Neuronal stem cell (in vitro differentiated cells): ENCODE measurements around the gene VPS39.

Experiments used
- DNase-seq: peaks from one replicate; pipeline ENCODE4 v3.0.0-alpha.2; 2013; ENCODE audit warnings: low spot score
- H2AFZ ChIP-seq: one replicate; pipeline ENCODE4 v1.6.1; 2013; ENCODE audit warnings: mild to moderate bottlenecking, low read length, inconsistent platforms
- H2AK5ac ChIP-seq: 2 replicates; pipeline ENCODE4 v1.6.1; 2013; ENCODE audit warnings: low read depth, mild to moderate bottlenecking, inconsistent platforms, low read length, moderate library complexity, mixed read lengths
- H2BK120ac ChIP-seq: 2 replicates; pipeline ENCODE4 v1.6.1; 2013; ENCODE audit warnings: low read depth, mild to moderate bottlenecking, inconsistent platforms, low read length, moderate library complexity, mixed read lengths
- H2BK12ac ChIP-seq: one replicate; pipeline ENCODE4 v1.6.1; 2013; ENCODE audit warnings: low read length, inconsistent platforms
- H2BK15ac ChIP-seq: 2 replicates; pipeline ENCODE4 v1.6.1; 2013; ENCODE audit warnings: mild to moderate bottlenecking, low read length, inconsistent platforms, mixed read lengths
- H2BK5ac ChIP-seq: one replicate; pipeline ENCODE4 v1.6.1; 2013; ENCODE audit warnings: inconsistent platforms, mild to moderate bottlenecking, low read length, moderate library complexity
- H3K14ac ChIP-seq: one replicate; pipeline ENCODE4 v1.6.1; 2013; ENCODE audit warnings: low read length, inconsistent platforms
- H3K18ac ChIP-seq: 2 replicates; pipeline ENCODE4 v1.6.1; 2013; ENCODE audit warnings: low read length, inconsistent platforms
- H3K23ac ChIP-seq: 2 replicates; pipeline ENCODE4 v1.6.1; 2013; ENCODE audit warnings: low read depth, mild to moderate bottlenecking, mixed read lengths, low read length, inconsistent platforms; ENCODE audit not compliant: poor library complexity
- H3K27ac ChIP-seq: replicated peaks from 3 replicates; pipeline ENCODE4 v1.5.1; 2013; ENCODE audit warnings: low read length, inconsistent platforms
- H3K27me3 ChIP-seq, 3 experiments: 2 replicates each; pipeline ENCODE4 v1.6.1; 2013; ENCODE audit warnings: low read length in 3 of 3, mild to moderate bottlenecking in 2 of 3, inconsistent platforms in 1 of 3, low read depth in 1 of 3, mixed read lengths in 1 of 3, moderate library complexity in 1 of 3; ENCODE audit not compliant: control insufficient read depth in 3 of 3, insufficient read depth in 3 of 3
- H3K36me3 ChIP-seq, 2 donors: replicated peaks in 1 of 2; 2 replicates each; pipeline ENCODE4 v1.6.1; 2013; ENCODE audit warnings: low read length in 2 of 2; ENCODE audit not compliant: control insufficient read depth in 2 of 2, insufficient read depth in 2 of 2
- H3K4ac ChIP-seq: 2 replicates; pipeline ENCODE4 v1.6.1; 2013; ENCODE audit warnings: inconsistent platforms, mild to moderate bottlenecking, low read length, moderate library complexity
- H3K4me1 ChIP-seq, 2 donors: 1 replicate in 1 of 2; 2 replicates in 1 of 2; pipeline ENCODE4 v1.6.1; 2013; ENCODE audit warnings: low read length in 2 of 2, low read depth in 1 of 2; ENCODE audit not compliant: control insufficient read depth in 2 of 2, insufficient read depth in 1 of 2
- H3K4me2 ChIP-seq: one replicate; pipeline ENCODE4 v1.6.1; 2013; ENCODE audit warnings: mild to moderate bottlenecking, low read length, inconsistent platforms; ENCODE audit not compliant: insufficient read depth, poor library complexity, severe bottlenecking
- H3K4me3 ChIP-seq, 2 donors: 2 replicates each; pipeline ENCODE4 v1.5.1; 2013; ENCODE audit warnings: low read length in 2 of 2, mild to moderate bottlenecking in 2 of 2, inconsistent platforms in 1 of 2, moderate library complexity in 1 of 2
- H3K79me1 ChIP-seq: one replicate; pipeline ENCODE4 v1.6.1; 2013; ENCODE audit warnings: low read depth, mild to moderate bottlenecking, inconsistent platforms, low read length, moderate library complexity
- H3K9ac ChIP-seq: one replicate; pipeline ENCODE4 v1.6.1; 2013; ENCODE audit warnings: mild to moderate bottlenecking, low read depth, low read length, inconsistent platforms; ENCODE audit not compliant: poor library complexity
- H3K9me3 ChIP-seq, 2 donors: replicated peaks in 1 of 2; 2 replicates each; pipeline versions ENCODE3 to v1.6.1; 2013; ENCODE audit warnings: low read length in 2 of 2, mild to moderate bottlenecking in 2 of 2, inconsistent platforms in 1 of 2, low read depth in 1 of 2, mixed read lengths in 1 of 2, moderate library complexity in 1 of 2; ENCODE audit not compliant: control insufficient read depth in 2 of 2, insufficient read depth in 1 of 2
- H4K8ac ChIP-seq: one replicate; pipeline ENCODE4 v1.6.1; 2013; ENCODE audit warnings: low read depth, mild to moderate bottlenecking, inconsistent platforms, low read length, moderate library complexity
- H4K91ac ChIP-seq: one replicate; pipeline ENCODE4 v1.6.1; 2013; ENCODE audit warnings: low read length, low read depth, mild to moderate bottlenecking, inconsistent platforms; ENCODE audit not compliant: poor library complexity
- WGBS, 2 donors: extraction: QIAGEN DNeasy Blood & Tissue Kit; methylation state at CpG; one replicate each; pipeline ENCODE4 v1.1.7; 2013; ENCODE audit warnings: missing lambda C conversion rate in 2 of 2, mixed read lengths in 1 of 2; ENCODE audit not compliant: insufficient read length in 2 of 2, insufficient replicate concordance in 1 of 2; ENCODE audit errors: extremely low coverage in 2 of 2; 5-methylcytosine and 5-hydroxymethylcytosine counted together

Gene VPS39

GRCh38 chr15:42137461-42138261 lies 70.4 kb downstream of the VPS39 start:
- H2BK120ac ChIP-seq = no peak overlapping the region
- no peak overlapping the region for H3K23ac ChIP-seq
- H3K27me3 ChIP-seq = no peaks in the 10 kb centered on the region
- peak overlapping the region; percentile 42 for H2BK15ac ChIP-seq
- H3K4me2 ChIP-seq = no peak overlapping the region
- no peak overlapping the region for H2BK12ac ChIP-seq
- H3K18ac ChIP-seq = peak overlapping the region; percentile 32
- peak; percentile 49 for DNase-seq
- no peak overlapping the region for H3K4me3 ChIP-seq
- H2BK5ac ChIP-seq = no peak overlapping the region
- no peak overlapping the region for H3K9ac ChIP-seq
- H3K79me1 ChIP-seq = no peaks in the 10 kb centered on the region
- no peak overlapping the region for H3K14ac ChIP-seq
- H2AK5ac ChIP-seq = no peak overlapping the region
- H3K36me3 ChIP-seq = no peaks in the 10 kb centered on the region
- H2AFZ ChIP-seq = no peak overlapping the region
- no peak overlapping the region for H3K27ac ChIP-seq
- no peak overlapping the region for H3K4ac ChIP-seq
- peaks cover 0 to 5% of the 10 kb centered on the region in 2 donors for H3K9me3 ChIP-seq
- no CpG with 5 or more reads among the region's 11 CpGs for WGBS, 2 donors
- no peaks in the 10 kb centered on the region for H3K4me1 ChIP-seq
- H4K8ac ChIP-seq = no peak overlapping the region
- H4K91ac ChIP-seq = no peak overlapping the region

DNA sequence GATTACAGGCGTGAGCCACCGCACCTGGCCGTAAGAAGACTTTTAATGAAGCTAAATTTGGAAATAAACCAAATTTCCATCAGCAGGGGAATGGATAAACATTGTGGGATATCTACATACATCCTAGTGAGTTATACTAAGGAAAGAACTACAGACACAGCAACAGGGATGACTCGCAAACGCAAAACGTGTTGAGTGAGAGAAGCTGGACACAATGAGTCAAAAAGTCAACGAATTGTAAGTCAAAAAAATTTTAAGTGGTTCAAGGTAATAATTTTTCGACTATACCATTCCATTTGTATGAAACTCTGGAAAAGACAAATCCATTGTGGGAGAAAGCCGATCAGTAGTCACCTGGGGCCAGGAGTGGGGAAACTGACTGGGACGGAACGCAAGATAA lies 71.6 kb downstream of the VPS39 start:
- Histone ChIP-seq H2BK12ac (no peak overlapping the region), H2AK5ac (no peak overlapping the region), H3K79me1 (no peaks in the 10 kb centered on the region), H3K27me3 (no peaks in the 10 kb centered on the region), H4K91ac (no peak overlapping the region), H3K14ac (no peak overlapping the region), H3K4me2 (no peak overlapping the region), H4K8ac (no peak overlapping the region), H3K23ac (no peak overlapping the region), H3K9ac (no peak overlapping the region), H3K4me3 (no peak overlapping the region), H3K27ac (no peak overlapping the region), H3K9me3 (peaks cover 0 to 5% of the 10 kb centered on the region in 2 donors), H2BK120ac (no peak overlapping the region), H3K36me3 (no peaks in the 10 kb centered on the region), H3K18ac (no peak overlapping the region), H2AFZ (no peak overlapping the region), H2BK5ac (no peak overlapping the region), H3K4me1 (peaks cover 0 to 11% of the 10 kb centered on the region in 2 donors), H3K4ac (no peak overlapping the region), H2BK15ac (no peak overlapping the region)
- WGBS, 2 donors = no CpG with 5 or more reads among the region's 11 CpGs
- DNase-seq = no peak

- H3K36me3 ChIP-seq = no peaks in the 10 kb centered on the region
- peaks cover 0 to 5% of the 10 kb centered on the region in 2 donors for H3K9me3 ChIP-seq
- no peak overlapping the region for H2BK5ac ChIP-seq
- H4K91ac ChIP-seq = no peak overlapping the region
- H2BK12ac ChIP-seq = no peak overlapping the region
- H3K27ac ChIP-seq = no peak overlapping the region
- H2BK15ac ChIP-seq = no peak overlapping the region
- no peak overlapping the region for H3K4me3 ChIP-seq
- WGBS, 2 donors = no CpG with 5 or more reads among the region's 1 CpG
- no peak overlapping the region for H3K18ac ChIP-seq
- no peak overlapping the region for H3K9ac ChIP-seq
- no peak overlapping the region for H3K4ac ChIP-seq
- no peak overlapping the region for H2AFZ ChIP-seq
- H3K79me1 ChIP-seq = no peaks in the 10 kb centered on the region
- peaks cover 0 to 16% of the 10 kb centered on the region in 2 donors for H3K4me1 ChIP-seq
- no peak overlapping the region for H4K8ac ChIP-seq
- H3K14ac ChIP-seq = no peak overlapping the region
- no peak overlapping the region for H3K23ac ChIP-seq
- H3K4me2 ChIP-seq = no peak overlapping the region
- H2AK5ac ChIP-seq = no peak overlapping the region
- no peak overlapping the region for H2BK120ac ChIP-seq
- no peak for DNase-seq
- H3K27me3 ChIP-seq = no peaks in the 10 kb centered on the region
Observed at GRCh38 chr15:42135351-42135750, 72.8 kb downstream of the VPS39 start.

DNA sequence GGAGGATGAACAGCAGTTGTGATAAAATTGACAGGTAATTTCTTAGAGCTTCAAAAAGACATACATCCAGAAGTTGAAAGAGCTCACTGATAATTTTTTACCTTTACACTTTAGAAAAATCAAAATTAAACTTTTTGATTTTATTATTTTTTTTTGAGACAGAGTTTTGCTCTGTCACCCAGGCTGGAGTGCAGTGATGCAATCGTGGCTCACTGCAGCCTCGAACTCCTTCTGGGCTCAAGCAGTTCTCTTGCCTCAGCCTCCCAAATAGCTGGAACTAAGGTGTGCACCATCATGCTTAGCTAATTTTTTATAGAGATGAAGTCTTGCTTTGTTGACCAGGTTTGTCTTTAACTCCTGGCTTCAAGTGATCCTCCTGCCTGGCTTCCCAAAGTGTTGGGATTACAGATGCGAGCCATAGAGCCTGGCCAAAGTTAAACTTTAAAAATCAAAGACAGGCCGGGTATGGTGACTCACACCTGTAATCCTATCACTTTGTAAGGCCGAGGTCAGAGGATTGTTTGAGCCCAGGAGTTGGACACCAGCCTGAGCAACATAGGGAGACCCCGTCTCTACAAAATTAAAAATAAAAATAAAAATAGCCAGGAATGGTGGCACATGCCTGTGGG lies 73.4 kb downstream of the VPS39 start:
- no peak overlapping the region for H3K18ac ChIP-seq
- H3K9ac ChIP-seq = no peak overlapping the region
- WGBS, 2 donors = no CpG with 5 or more reads among the region's 6 CpGs
- no peak overlapping the region for H4K91ac ChIP-seq
- no peak overlapping the region for H3K4me2 ChIP-seq
- H3K4me3 ChIP-seq = no peak overlapping the region
- no peaks in the 10 kb centered on the region for H3K79me1 ChIP-seq
- no peak overlapping the region for H3K14ac ChIP-seq
- no peak overlapping the region for H2BK12ac ChIP-seq
- no peak overlapping the region for H4K8ac ChIP-seq
- H2BK5ac ChIP-seq = no peak overlapping the region
- H3K27me3 ChIP-seq = peaks cover 0 to 2% (median 0%) of the 10 kb centered on the region in 3 experiments
- no peak overlapping the region for H3K4ac ChIP-seq
- no peak overlapping the region for H2AFZ ChIP-seq
- no peak overlapping the region for H2BK120ac ChIP-seq
- H2BK15ac ChIP-seq = no peak overlapping the region
- H3K27ac ChIP-seq = no peak overlapping the region
- peaks cover 0 to 16% of the 10 kb centered on the region in 2 donors for H3K4me1 ChIP-seq
- H3K36me3 ChIP-seq = no peaks in the 10 kb centered on the region
- no peak overlapping the region for H3K23ac ChIP-seq
- no peak overlapping the region for H2AK5ac ChIP-seq
- H3K9me3 ChIP-seq = peaks cover 0 to 5% of the 10 kb centered on the region in 2 donors
- DNase-seq = no peak
